Testis (tissue), 2 donors: ENCODE measurements around the gene CECR2.
"Not testable (repeated sequence)": the region's sequence is repeated elsewhere in the genome, so short reads cannot be mapped to it uniquely, and the experiment has no call there.

ENCODE experiments used
- POLR2A ChIP-seq: fragments of 450-650 bp; IDR thresholded peaks from one replicate; pipeline ENCODE4 v1.6.1; 2017; ENCODE audit warnings: antibody characterized with exemption, mild to moderate bottlenecking, moderate library complexity
- TF ChIP-seq, protein P1 (sequence below), 3 experiments: fragments of 450-650 bp in 2 of 3; fragments of 200-600 bp in 1 of 3; sonication (generic) in 1 of 3; IDR thresholded peaks; one replicate each; pipeline ENCODE4 v1.5.1; 2016 to 2019; ENCODE audit warnings: antibody characterized with exemption in 3 of 3, mild to moderate bottlenecking in 2 of 3, moderate library complexity in 1 of 3

- TF ChIP-seq, protein P1, sequence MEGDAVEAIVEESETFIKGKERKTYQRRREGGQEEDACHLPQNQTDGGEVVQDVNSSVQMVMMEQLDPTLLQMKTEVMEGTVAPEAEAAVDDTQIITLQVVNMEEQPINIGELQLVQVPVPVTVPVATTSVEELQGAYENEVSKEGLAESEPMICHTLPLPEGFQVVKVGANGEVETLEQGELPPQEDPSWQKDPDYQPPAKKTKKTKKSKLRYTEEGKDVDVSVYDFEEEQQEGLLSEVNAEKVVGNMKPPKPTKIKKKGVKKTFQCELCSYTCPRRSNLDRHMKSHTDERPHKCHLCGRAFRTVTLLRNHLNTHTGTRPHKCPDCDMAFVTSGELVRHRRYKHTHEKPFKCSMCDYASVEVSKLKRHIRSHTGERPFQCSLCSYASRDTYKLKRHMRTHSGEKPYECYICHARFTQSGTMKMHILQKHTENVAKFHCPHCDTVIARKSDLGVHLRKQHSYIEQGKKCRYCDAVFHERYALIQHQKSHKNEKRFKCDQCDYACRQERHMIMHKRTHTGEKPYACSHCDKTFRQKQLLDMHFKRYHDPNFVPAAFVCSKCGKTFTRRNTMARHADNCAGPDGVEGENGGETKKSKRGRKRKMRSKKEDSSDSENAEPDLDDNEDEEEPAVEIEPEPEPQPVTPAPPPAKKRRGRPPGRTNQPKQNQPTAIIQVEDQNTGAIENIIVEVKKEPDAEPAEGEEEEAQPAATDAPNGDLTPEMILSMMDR (IDR thresholded peaks at IDR 0.05): not testable (repeated sequence)
- TF ChIP-seq POLR2A: not testable (repeated sequence)
Measured at GRCh38 chr22:17427528-17427927, 58.3 kb downstream of the CECR2 start.
